SK-N-SH treated with all-trans-retinoic acid at 6 μM for 48 hours (cell line): Measurements from ENCODE around the gene WDR76.
"Not testable (repeated sequence)": the region's sequence is repeated elsewhere in the genome, so short reads cannot be mapped to it uniquely, and the experiment has no call there.

Experiments used
- ATAC-seq: fragments of 200-7000 bp; cut with Tn5 transposase; 3 replicates; pipeline ENCODE4 v1.9.1; 2020; ENCODE audit warnings: mild to moderate bottlenecking, moderate library complexity
- ARNTL ChIP-seq: fragments of 450-650 bp; formaldehyde crosslinking; IDR thresholded peaks from 2 replicates; pipeline ENCODE4 v1.5.0; 2020; ENCODE audit warnings: low read depth, mild to moderate bottlenecking, moderate library complexity, borderline replicate concordance
- BACH2 ChIP-seq: fragments of 250-450 bp; sonication (Bioruptor Pico); IDR thresholded peaks from 2 replicates; pipeline ENCODE4 v1.9.0; 2021; ENCODE audit warnings: mild to moderate bottlenecking, borderline replicate concordance
- CREB5 ChIP-seq: fragments of 250-450 bp; sonication (Bioruptor Pico); IDR thresholded peaks from 2 replicates; pipeline ENCODE4 v1.5.1; 2020; ENCODE audit warnings: low read depth, mild to moderate bottlenecking, moderate library complexity
- CSDC2 ChIP-seq: fragments of 250-450 bp; sonication (Bioruptor Pico); IDR thresholded peaks from 2 replicates; pipeline ENCODE4 v1.5.0; 2020; ENCODE audit warnings: mild to moderate bottlenecking, moderate library complexity
- CSRNP3 ChIP-seq: fragments of 250-450 bp; sonication (Bioruptor Pico); IDR thresholded peaks from 2 replicates; pipeline ENCODE4 v1.5.1; 2021; ENCODE audit warnings: mild to moderate bottlenecking, moderate library complexity
- ESRRG ChIP-seq: fragments of 250-450 bp; sonication (Bioruptor Pico); IDR thresholded peaks from 2 replicates; pipeline ENCODE4 v1.6.1; 2021; ENCODE audit warnings: mild to moderate bottlenecking
- GLIS3 ChIP-seq: fragments of 250-450 bp; sonication (Bioruptor Pico); IDR thresholded peaks from 2 replicates; pipeline ENCODE4 v1.5.0; 2020; ENCODE audit warnings: mild to moderate bottlenecking, moderate library complexity
- ISL1 ChIP-seq: fragments of 250-450 bp; sonication (Bioruptor Pico); IDR thresholded peaks from 2 replicates; pipeline ENCODE4 v2.1.2; 2022; ENCODE audit warnings: mild to moderate bottlenecking, moderate library complexity
- OSR1 ChIP-seq: fragments of 250-450 bp; sonication (Bioruptor Pico); IDR thresholded peaks from 2 replicates; pipeline ENCODE4 v1.8.0; 2022; ENCODE audit warnings: moderate library complexity, mild to moderate bottlenecking, inconsistent platforms
- PATZ1 ChIP-seq: fragments of 250-450 bp; sonication (Bioruptor Pico); IDR thresholded peaks from 2 replicates; pipeline ENCODE4 v1.8.0; 2020; ENCODE audit warnings: mild to moderate bottlenecking, moderate library complexity, borderline replicate concordance
- POU6F1 ChIP-seq: fragments of 250-450 bp; sonication (Bioruptor Pico); IDR thresholded peaks from 2 replicates; pipeline ENCODE4 v1.8.0; 2021; ENCODE audit warnings: low read depth, mild to moderate bottlenecking, moderate library complexity, borderline replicate concordance
- PPARA ChIP-seq: fragments of 250-450 bp; sonication (Bioruptor Pico); IDR thresholded peaks from 2 replicates; pipeline ENCODE4 v1.5.0; 2020; ENCODE audit warnings: mild to moderate bottlenecking, borderline replicate concordance
- RARB ChIP-seq: fragments of 250-450 bp; sonication (Bioruptor Pico); IDR thresholded peaks from 2 replicates; pipeline ENCODE4 v1.8.0; 2021; ENCODE audit warnings: mild to moderate bottlenecking, moderate library complexity
- SNAI2 ChIP-seq: fragments of 250-450 bp; sonication (Bioruptor Pico); IDR thresholded peaks from 2 replicates; pipeline ENCODE4 v1.5.0; 2020; ENCODE audit warnings: mild to moderate bottlenecking, moderate library complexity
- TCF4 ChIP-seq: fragments of 250-450 bp; sonication (Bioruptor Pico); IDR thresholded peaks from 2 replicates; pipeline ENCODE4 v1.8.0; 2021; ENCODE audit warnings: mild to moderate bottlenecking, moderate library complexity, borderline replicate concordance
- TOX ChIP-seq: fragments of 250-450 bp; sonication (Bioruptor Pico); IDR thresholded peaks from 2 replicates; pipeline ENCODE4 v1.8.0; 2021; ENCODE audit warnings: mild to moderate bottlenecking, moderate library complexity, borderline replicate concordance
- TSHZ2 ChIP-seq: fragments of 250-450 bp; sonication (Bioruptor Pico); IDR thresholded peaks from 2 replicates; pipeline ENCODE4 v1.5.0; 2020; ENCODE audit warnings: mild to moderate bottlenecking, moderate library complexity
- ZC3H10 ChIP-seq: fragments of 250-450 bp; sonication (Bioruptor Pico); IDR thresholded peaks from 2 replicates; pipeline ENCODE4 v1.5.1; 2021; ENCODE audit warnings: mild to moderate bottlenecking, moderate library complexity
- ZFP3 ChIP-seq: fragments of 250-450 bp; sonication (Bioruptor Pico); IDR thresholded peaks from 2 replicates; pipeline ENCODE4 v1.5.0; 2020; ENCODE audit warnings: mild to moderate bottlenecking, moderate library complexity
- ZFP30 ChIP-seq: fragments of 450-650 bp; formaldehyde crosslinking; IDR thresholded peaks from 2 replicates; pipeline ENCODE4 v1.5.0; 2022; ENCODE audit warnings: mild to moderate bottlenecking, moderate library complexity
- ZNF70 ChIP-seq: fragments of 450-650 bp; formaldehyde crosslinking; IDR thresholded peaks from 2 replicates; pipeline ENCODE4 v1.5.0; 2020; ENCODE audit warnings: mild to moderate bottlenecking, moderate library complexity
- ZNF8 ChIP-seq: fragments of 450-650 bp; formaldehyde crosslinking; IDR thresholded peaks from 2 replicates; pipeline ENCODE4 v1.5.0; 2020; ENCODE audit warnings: mild to moderate bottlenecking, moderate library complexity

The WDR76 gene

GRCh38 chr15:43808435-43808950, 18.3 kb upstream of the WDR76 start:
- TF ChIP-seq SNAI2 (CRISPR knock-in tag) (no peak), ZNF70 (CRISPR knock-in tag) (no peak), PPARA (CRISPR knock-in tag) (no peak), TSHZ2 (no peak), POU6F1 (CRISPR knock-in tag) (no peak), TOX (CRISPR knock-in tag) (no peak), GLIS3 (CRISPR knock-in tag) (no peak), ZNF8 (CRISPR knock-in tag) (no peak), CREB5 (no peak), CSDC2 (no peak), RARB (CRISPR knock-in tag) (no peak), ISL1 (no peak), TCF4 (CRISPR knock-in tag) (no peak), OSR1 (CRISPR knock-in tag) (no peak), ARNTL (no peak), BACH2 (no peak), ESRRG (no peak), ZFP30 (no peak), PATZ1 (CRISPR knock-in tag) (no peak), ZC3H10 (CRISPR knock-in tag) (no peak)
- TF ChIP-seq, all 23 proteins: peak for 0
- no peak for ATAC-seq

- TF ChIP-seq ZFP3 (CRISPR knock-in tag), result no peak
- no peak for TF ChIP-seq TCF4 (CRISPR knock-in tag)
- TF ChIP-seq ZNF8 (CRISPR knock-in tag), result no peak
- no peak for TF ChIP-seq ISL1
- no peak for TF ChIP-seq CSRNP3 (CRISPR knock-in tag)
- TF ChIP-seq ZFP30, result no peak
- no peak for TF ChIP-seq BACH2
- TF ChIP-seq TSHZ2, result no peak
- TF ChIP-seq RARB (CRISPR knock-in tag), result no peak
- TF ChIP-seq GLIS3 (CRISPR knock-in tag), result no peak
- no peak for ATAC-seq
These were observed 17.7 kb upstream of the WDR76 start for GRCh38 chr15:43808960-43809678.

- ATAC-seq, result not testable (repeated sequence)
These were observed 11.7 kb upstream of the WDR76 start for GRCh38 chr15:43815064-43815463.
